HL-60 (cell line): ENCODE measurements around the gene CHCHD6.

Experiments
- DNase-seq, 2 experiments: peaks; one replicate each; pipeline ENCODE4 v3.0.0-alpha.2; 2010 to 2020; ENCODE audit warnings: low read depth in 1 of 2, low spot score in 1 of 2
- H3K27ac ChIP-seq: fragments of 250-450 bp; sonication (Bioruptor Pico); replicated peaks from 2 replicates; pipeline ENCODE4 v1.5.1; 2020; ENCODE audit warnings: mild to moderate bottlenecking, moderate library complexity
- H3K27me3 ChIP-seq: fragments of 250-450 bp; sonication (Bioruptor Pico); 2 replicates; pipeline ENCODE4 v1.5.1; 2021; ENCODE audit warnings: mild to moderate bottlenecking, moderate library complexity; ENCODE audit not compliant: insufficient read depth, poor library complexity, severe bottlenecking
- H3K4me3 ChIP-seq: replicated peaks from 2 replicates; pipeline ENCODE4 v1.5.1; 2011; ENCODE audit warnings: mild to moderate bottlenecking, control low read depth, low read length; ENCODE audit not compliant: insufficient read depth
- CTCF ChIP-seq: IDR thresholded peaks from one replicate; pipeline ENCODE4 v1.5.1; 2011; ENCODE audit warnings: low read length, control low read depth, inconsistent platforms; ENCODE audit not compliant: insufficient read depth
- GABPA ChIP-seq: IDR thresholded peaks from 2 replicates; pipeline ENCODE4 v1.6.1; 2012; ENCODE audit warnings: low read depth
- POLR2AphosphoS5 ChIP-seq: IDR thresholded peaks from 2 replicates; pipeline ENCODE4 v1.6.1; 2012; ENCODE audit warnings: low read depth
- REST ChIP-seq: IDR thresholded peaks from 2 replicates; pipeline ENCODE4 v1.6.1; 2012; ENCODE audit warnings: low read depth; ENCODE audit not compliant: insufficient replicate concordance
- SPI1 ChIP-seq: IDR thresholded peaks from 2 replicates; pipeline ENCODE4 v1.6.1; 2012; ENCODE audit warnings: low read depth, mild to moderate bottlenecking, borderline replicate concordance

The CHCHD6 gene

GRCh38 chr3:126849768-126850167, 145.7 kb downstream of the CHCHD6 start:
- Histone ChIP-seq H3K27ac (no peak overlapping the region), H3K4me3 (no peak overlapping the region), H3K27me3 (no peaks in the 10 kb centered on the region)
- no peak for DNase-seq
- TF ChIP-seq REST (no peak), CTCF (no peak), POLR2AphosphoS5 (no peak), GABPA (no peak), SPI1 (no peak)

- no peak for TF ChIP-seq SPI1
- no peak overlapping the region for H3K4me3 ChIP-seq
- H3K27me3 ChIP-seq: no peaks in the 10 kb centered on the region
- DNase-seq: no peak
- H3K27ac ChIP-seq: no peak overlapping the region
Measured at GRCh38 chr3:126850370-126851085, 146.5 kb downstream of the CHCHD6 start.

GRCh38 chr3:126851382-126851781, 147.3 kb downstream of the CHCHD6 start:
- Histone ChIP-seq H3K4me3 (no peak overlapping the region), H3K27ac (no peak overlapping the region), H3K27me3 (no peaks in the 10 kb centered on the region)
- TF ChIP-seq GABPA (no peak), REST (no peak), CTCF (no peak), POLR2AphosphoS5 (no peak), SPI1 (no peak)
- DNase-seq: no peak

GRCh38 chr3:126851934-126852333, 147.9 kb downstream of the CHCHD6 start:
- no peak overlapping the region for H3K27ac ChIP-seq
- no peaks in the 10 kb centered on the region for H3K27me3 ChIP-seq
- no peak for DNase-seq
- TF ChIP-seq GABPA (no peak), CTCF (no peak), SPI1 (no peak), POLR2AphosphoS5 (no peak), REST (no peak)
- no peak overlapping the region for H3K4me3 ChIP-seq
